Mesothelial cell of epicardium (in vitro differentiated cells): ENCODE measurements around the gene PLCH2. TPM values are rescaled to one million over a fixed set of nuclear protein-coding genes. Genes with fewer than 3 reads are reported as not detected.

Experiments
- DNase-seq, 2 experiments: peaks; one replicate each; pipeline ENCODE4 v3.0.0; 2021; ENCODE audit warnings: low spot score in 2 of 2; ENCODE audit not compliant: unreplicated experiment in 2 of 2
- H3K27ac Mint-ChIP-seq: 2 replicates; pipeline ENCODE4 v1.8.0; 2021; ENCODE audit warnings: mixed read lengths
- H3K27me3 Mint-ChIP-seq: 2 replicates; pipeline ENCODE4 v1.8.0; 2021; ENCODE audit warnings: low read depth, mixed read lengths
- H3K36me3 Mint-ChIP-seq: 2 replicates; pipeline ENCODE4 v1.8.0; 2021; ENCODE audit warnings: mixed read lengths
- H3K4me1 Mint-ChIP-seq: 2 replicates; pipeline ENCODE4 v1.8.0; 2021; ENCODE audit warnings: mixed read lengths
- H3K4me3 Mint-ChIP-seq: 2 replicates; pipeline ENCODE4 v1.8.0; 2021; ENCODE audit warnings: mild to moderate bottlenecking, moderate library complexity, mixed read lengths
- H3K9me3 Mint-ChIP-seq: 2 replicates; pipeline ENCODE4 v1.8.0; 2021; ENCODE audit warnings: mixed read lengths
- CTCF ChIP-seq: fragments of 200-600 bp; sonication (generic); IDR thresholded peaks from one replicate; pipeline ENCODE4 v1.5.0; 2021; ENCODE audit warnings: antibody characterized with exemption; ENCODE audit not compliant: unreplicated experiment
- total RNA-seq: library from RNA; stranded (reverse); gene quantifications from 3 replicates; pipeline ENCODE4 v1.2.1, GENCODE V29; 2021

The PLCH2 gene
- total RNA-seq, 1 donor from 2014 or later, result 1.7 TPM

GRCh38 chr1:2520206-2520605, 44.1 kb downstream of the PLCH2 start:
- Mint-ChIP-seq H3K4me3 (no peak overlapping the region), H3K27ac (no peak overlapping the region), H3K9me3 (no peaks in the 10 kb centered on the region), H3K4me1 (peaks cover 14% of the 10 kb centered on the region), H3K36me3 (peaks cover 22% of the 10 kb centered on the region), H3K27me3 (no peaks in the 10 kb centered on the region)
- no peak for DNase-seq
- TF ChIP-seq CTCF, result no peak

GRCh38 chr1:2520806-2521205, 44.7 kb downstream of the PLCH2 start:
- peaks cover 17% of the 10 kb centered on the region for H3K4me1 Mint-ChIP-seq
- DNase-seq, result no peak
- no peaks in the 10 kb centered on the region for H3K9me3 Mint-ChIP-seq
- H3K36me3 Mint-ChIP-seq, result peaks cover 22% of the 10 kb centered on the region
- TF ChIP-seq CTCF, result no peak
- no peak overlapping the region for H3K4me3 Mint-ChIP-seq
- no peaks in the 10 kb centered on the region for H3K27me3 Mint-ChIP-seq
- H3K27ac Mint-ChIP-seq, result no peak overlapping the region

DNA sequence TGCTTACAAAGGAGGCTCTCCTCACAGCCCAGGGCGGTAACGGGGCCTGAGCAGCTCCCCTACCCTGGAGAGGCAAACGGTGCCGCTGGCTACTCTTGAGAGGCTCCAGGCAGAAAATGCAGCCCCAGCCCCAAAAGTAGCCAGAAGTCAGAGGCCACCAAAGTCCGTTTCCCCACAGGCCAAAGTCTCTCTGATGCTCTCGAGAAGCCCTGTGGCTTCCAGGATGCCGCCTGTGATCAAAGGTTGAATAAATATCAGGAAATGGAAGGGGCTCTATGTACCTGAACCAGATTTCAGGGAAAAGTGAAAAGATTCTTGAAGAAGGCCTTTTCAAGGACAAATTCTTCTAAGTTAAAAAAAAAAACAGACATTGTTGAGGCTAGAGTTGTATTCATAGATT, 46.1 kb downstream of the PLCH2 start:
- Mint-ChIP-seq H3K4me3 (no peak overlapping the region), H3K36me3 (peaks cover 20% of the 10 kb centered on the region), H3K27me3 (peaks cover 6% of the 10 kb centered on the region), H3K27ac (no peak overlapping the region), H3K4me1 (peaks cover 17% of the 10 kb centered on the region), H3K9me3 (no peaks in the 10 kb centered on the region)
- TF ChIP-seq CTCF, result no peak
- DNase-seq, result no peak

- H3K27me3 Mint-ChIP-seq, result peaks cover 16% of the 10 kb centered on the region
- no peak for TF ChIP-seq CTCF
- H3K9me3 Mint-ChIP-seq, result no peaks in the 10 kb centered on the region
- peaks cover 17% of the 10 kb centered on the region for H3K4me1 Mint-ChIP-seq
- H3K27ac Mint-ChIP-seq, result no peak overlapping the region
- no peak overlapping the region for H3K4me3 Mint-ChIP-seq
- H3K36me3 Mint-ChIP-seq, result peaks cover 16% of the 10 kb centered on the region
- DNase-seq, result no peak
These were observed 47.3 kb downstream of the PLCH2 start for GRCh38 chr1:2523191-2523890.

DNA sequence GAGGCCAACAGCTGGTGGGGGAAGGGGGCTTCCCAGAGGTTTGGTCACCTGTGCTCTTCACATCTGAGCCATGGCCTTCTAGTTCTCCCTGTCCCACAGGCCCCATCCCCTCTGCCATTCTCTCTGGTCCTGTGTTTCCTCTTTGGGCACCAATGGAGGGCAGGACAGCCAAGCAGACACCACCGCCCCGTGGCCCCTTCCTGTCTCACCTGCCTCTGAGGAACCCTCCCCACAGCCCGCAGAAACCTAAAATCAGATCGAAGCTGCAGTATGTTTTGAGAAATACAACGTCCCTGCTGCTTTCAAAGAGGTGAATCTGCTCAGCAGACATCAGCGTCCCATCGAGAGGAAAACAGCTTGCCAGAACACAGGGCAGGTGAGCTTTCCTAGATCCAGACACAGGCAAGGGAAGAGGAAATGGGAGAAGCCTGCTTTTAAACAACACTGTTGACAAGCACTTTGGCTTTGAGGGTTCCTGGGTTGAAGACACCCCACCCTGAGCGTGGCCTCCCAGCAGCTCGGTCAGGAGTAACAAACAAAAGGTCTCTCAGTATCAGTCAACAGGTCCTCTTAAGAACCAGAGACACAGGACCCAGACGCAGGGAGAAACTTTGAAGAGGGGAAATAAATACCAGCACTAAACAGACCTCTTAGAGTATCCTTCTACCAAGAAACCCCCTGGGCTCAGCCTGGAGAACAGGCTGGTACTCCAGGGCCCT, 48.0 kb downstream of the PLCH2 start:
- no peak for TF ChIP-seq CTCF
- no peaks in the 10 kb centered on the region for H3K9me3 Mint-ChIP-seq
- H3K27me3 Mint-ChIP-seq, result peaks cover 23% of the 10 kb centered on the region
- no peak overlapping the region for H3K27ac Mint-ChIP-seq
- H3K4me3 Mint-ChIP-seq, result peak overlapping the region; percentile 93
- H3K4me1 Mint-ChIP-seq, result peaks cover 19% of the 10 kb centered on the region
- DNase-seq, result no peak
- peaks cover 10% of the 10 kb centered on the region for H3K36me3 Mint-ChIP-seq
